Panc1 (cell line): ENCODE data around the gene GFRA1. TPM values are rescaled to one million over a fixed set of nuclear protein-coding genes. Genes with fewer than 3 reads are reported as not detected.

ENCODE experiments used
- ATAC-seq: fragments of 200-7000 bp; cut with Tn5 transposase; 2 replicates; pipeline ENCODE4 v1.9.1; 2020; ENCODE audit warnings: mild to moderate bottlenecking, moderate library complexity
- BruUV-seq: library from RNA; stranded (reverse); fragments of 400-500 nt; replicated peaks from 2 replicates; lab custom pipeline; 2021; lab: Mats Ljungman, UMichigan
- CTCF ChIA-PET: fragments of 300-600 bp; sonication (Branson Sonifier 250); formaldehyde crosslinking; loops from one replicate; lab custom pipeline; 2022; ENCODE audit warnings: antibody characterized with exemption; lab: Charles Lee
- POLR2A ChIA-PET: fragments of 300-600 bp; sonication (Branson Sonifier 250); formaldehyde crosslinking; loops from one replicate; lab custom pipeline; 2022; ENCODE audit warnings: antibody characterized with exemption; lab: Charles Lee
- DNase-seq: peaks from one replicate; pipeline ENCODE4 v3.0.0-alpha.2; 2010; ENCODE audit warnings: low read depth, low spot score
- H3K27ac ChIP-seq: 2 replicates; pipeline ENCODE4 v1.5.1; 2011; ENCODE audit warnings: mild to moderate bottlenecking, low read length, inconsistent platforms
- H3K27me3 ChIP-seq: fragments of 200-500 bp; sonication (Bioruptor generic); 2 replicates; pipeline ENCODE4 v1.6.0; 2014; ENCODE audit warnings: low read length, inconsistent platforms; ENCODE audit not compliant: control insufficient read depth, insufficient read depth
- H3K36me3 ChIP-seq: fragments of 200-500 bp; sonication (Bioruptor generic); 2 replicates; pipeline ENCODE4 v1.5.1; 2014; ENCODE audit warnings: inconsistent platforms, mild to moderate bottlenecking, low read length, moderate library complexity; ENCODE audit not compliant: control insufficient read depth, insufficient read depth
- H3K4me1 ChIP-seq: 2 replicates; pipeline ENCODE4 v1.5.1; 2011; ENCODE audit warnings: inconsistent platforms, mild to moderate bottlenecking, low read length, moderate library complexity; ENCODE audit not compliant: control insufficient read depth, insufficient read depth
- H3K4me3 ChIP-seq, 2 experiments: 2 replicates each; pipeline ENCODE4 v1.5.1; 2011 to 2012; ENCODE audit warnings: low read depth in 2 of 2, low read length in 2 of 2, mild to moderate bottlenecking in 2 of 2, inconsistent platforms in 1 of 2, moderate library complexity in 1 of 2
- H3K9me3 ChIP-seq: fragments of 200-500 bp; sonication (Bioruptor generic); 2 replicates; pipeline ENCODE4 v1.5.1; 2014; ENCODE audit warnings: low read depth, mild to moderate bottlenecking, inconsistent platforms, low read length, moderate library complexity; ENCODE audit not compliant: control insufficient read depth, insufficient read depth
- CTCF ChIP-seq: fragments of 450-650 bp; IDR thresholded peaks from 2 replicates; pipeline ENCODE4 v1.5.1; 2017; ENCODE audit warnings: mild to moderate bottlenecking
- POLR2AphosphoS5 ChIP-seq: IDR thresholded peaks from 2 replicates; pipeline ENCODE4 v1.6.1; 2012; ENCODE audit warnings: mild to moderate bottlenecking, low read depth, low read length, moderate library complexity
- REST ChIP-seq, 2 experiments: IDR thresholded peaks; 2 replicates each; pipeline ENCODE4 v1.6.1; 2011 to 2012; ENCODE audit warnings: low read depth in 2 of 2, control low read depth in 1 of 2, low read length in 1 of 2, mild to moderate bottlenecking in 1 of 2, moderate library complexity in 1 of 2; ENCODE audit not compliant: insufficient read depth in 1 of 2
- SIN3A ChIP-seq: IDR thresholded peaks from 2 replicates; pipeline ENCODE4 v1.6.1; 2012; ENCODE audit warnings: low read depth, mild to moderate bottlenecking, low read length, moderate library complexity, borderline replicate concordance; ENCODE audit not compliant: insufficient read depth
- TCF7L2 ChIP-seq: IDR thresholded peaks from 2 replicates; pipeline ENCODE4 v1.6.1; 2011; ENCODE audit warnings: mild to moderate bottlenecking, low read depth, low read length, inconsistent platforms
- in situ Hi-C: cut with HindIII; loops from 2 replicates; pipeline ENCODE4 v1.10.0; 2016; ENCODE audit warnings: low sequenced_read_pairs, low pct_unique_long_range_greater_than_20kb
- intact Hi-C: fragments of 100-400 bp; cut with micrococcal nuclease; formaldehyde crosslinking; loops from one replicate; pipeline ENCODE4 v1.10.0; 2022; ENCODE audit not compliant: unreplicated experiment
- total RNA-seq: library from RNA; stranded (reverse); gene quantifications from one replicate; pipeline ENCODE4 v1.2.1, GENCODE V29; 2021; ENCODE audit not compliant: unreplicated experiment

Gene GFRA1
- total RNA-seq, 1 experiment from 2014 or later, result 0.10 TPM

GRCh38 chr10:116100984-116101383 is 172.0 kb downstream of the GFRA1 start:
- no TSS peak for BruUV-seq
- CTCF ChIA-PET, result no interaction called here
- intact Hi-C loops, result no loop called here
- in situ Hi-C loops, result no loop called here
- H3K4me3 ChIP-seq, result no peak overlapping the region
- no peak for TF ChIP-seq POLR2AphosphoS5
- TF ChIP-seq TCF7L2, result no peak
- TF ChIP-seq CTCF, result no peak
- TF ChIP-seq REST (IDR thresholded peaks at IDR 0.05; ENCODE audit: insufficient read depth in 1 of 2, low read depth in 2 of 2, low read length in 1 of 2), result no peak
- no peak for TF ChIP-seq SIN3A
- peaks cover 19% of the 10 kb centered on the region for H3K27me3 ChIP-seq
- H3K27ac ChIP-seq, result no peak overlapping the region
- no peaks in the 10 kb centered on the region for H3K4me1 ChIP-seq
- H3K36me3 ChIP-seq, result no peaks in the 10 kb centered on the region
- DNase-seq (no peak), ATAC-seq (no peak)
- POLR2A ChIA-PET, result no interaction called here
- H3K9me3 ChIP-seq, result no peaks in the 10 kb centered on the region

- DNase-seq, result no peak
- Histone ChIP-seq H3K4me3 (no peak overlapping the region), H3K27me3 (peaks cover 19% of the 10 kb centered on the region), H3K36me3 (no peaks in the 10 kb centered on the region), H3K9me3 (no peaks in the 10 kb centered on the region), H3K4me1 (no peaks in the 10 kb centered on the region), H3K27ac (no peak overlapping the region)
- intact Hi-C loops (no loop called here), in situ Hi-C loops (no loop called here)
- ChIA-PET CTCF (no interaction called here), POLR2A (no interaction called here)
- BruUV-seq, result no TSS peak
- no peak for ATAC-seq
- TF ChIP-seq TCF7L2, result no peak
- no peak for TF ChIP-seq CTCF
- TF ChIP-seq POLR2AphosphoS5, result no peak
- no peak for TF ChIP-seq SIN3A
- TF ChIP-seq REST (IDR thresholded peaks at IDR 0.05; ENCODE audit: insufficient read depth in 1 of 2, low read depth in 2 of 2, low read length in 1 of 2), result no peak
These were observed 174.0 kb downstream of the GFRA1 start for GRCh38 chr10:116099023-116099420.
